HCT116 (cell line): ENCODE results near the gene MTA3. TPM values are rescaled to one million over a fixed set of nuclear protein-coding genes. Genes with fewer than 3 reads are reported as not detected.

Experiments
- ATAC-seq: fragments of 200-7000 bp; cut with Tn5 transposase; 2 replicates; pipeline ENCODE4 v1.9.1; 2020; ENCODE audit warnings: mild to moderate bottlenecking, moderate library complexity
- BruUV-seq: library from RNA; stranded (reverse); fragments of 400-500 nt; replicated peaks from 2 replicates; lab custom pipeline; 2021; lab: Mats Ljungman, UMichigan
- CTCF ChIA-PET: fragments of 300-600 bp; sonication (Branson Sonifier 250); formaldehyde crosslinking; loops from one replicate; lab custom pipeline; 2021; ENCODE audit warnings: antibody characterized with exemption; lab: Charles Lee
- POLR2A ChIA-PET: fragments of 300-600, 350-600 bp; sonication (Branson Sonifier 250); formaldehyde crosslinking; loops from one replicate; lab custom pipeline; 2021; ENCODE audit warnings: antibody characterized with exemption; lab: Charles Lee
- RAD21 ChIA-PET, 2 experiments: fragments of 300-600 bp; sonication (Branson Sonifier 250); formaldehyde crosslinking; loops; one replicate each; lab custom pipeline; 2023; ENCODE audit warnings: low total read pairs in 2 of 2; ENCODE audit not compliant: uncharacterized antibody in 2 of 2, unreplicated experiment in 2 of 2, low non-redundant PET in 1 of 2; lab: Charles Lee
- DNase-seq: peaks from one replicate; pipeline ENCODE4 v3.0.0-alpha.2; 2010; ENCODE audit warnings: low read depth, low spot score
- H2AFZ ChIP-seq: fragments of 200-600 bp; shearing (Covaris generic), sonication (generic); 2 replicates; pipeline ENCODE4 v1.6.1; 2017; ENCODE audit warnings: low read depth, mixed run types, mixed read lengths, antibody characterized with exemption, low read length; ENCODE audit not compliant: poor library complexity, severe bottlenecking
- H3K27ac ChIP-seq: 2 replicates; pipeline ENCODE4 v1.5.1; 2012; ENCODE audit warnings: low read depth, low read length
- H3K27me3 ChIP-seq: fragments of 200-600 bp; sonication (generic); 2 replicates; pipeline ENCODE4 v1.6.1; 2016; ENCODE audit warnings: mixed run types, low read length, mixed read lengths; ENCODE audit not compliant: insufficient read depth
- H3K36me3 ChIP-seq, 2 experiments: fragments of 200-500 bp in 1 of 2; fragments of 200-600 bp in 1 of 2; sonication (Bioruptor generic) in 1 of 2; sonication (generic) in 1 of 2; 2 replicates each; pipeline versions ENCODE4 v1.5.1 to v1.6.1; 2014 to 2016; ENCODE audit warnings: low read length in 2 of 2, inconsistent platforms in 1 of 2, mixed read lengths in 1 of 2, mixed run types in 1 of 2; ENCODE audit not compliant: insufficient read depth in 2 of 2, control insufficient read depth in 1 of 2
- H3K4me1 ChIP-seq, 2 experiments: fragments of 200-600 bp in 1 of 2; sonication (generic) in 1 of 2; 2 replicates each; pipeline versions ENCODE4 v1.5.1 to v1.6.1; 2012 to 2017; ENCODE audit warnings: low read length in 2 of 2, inconsistent platforms in 1 of 2, mild to moderate bottlenecking in 1 of 2, mixed read lengths in 1 of 2, mixed run types in 1 of 2, moderate library complexity in 1 of 2; ENCODE audit not compliant: insufficient read depth in 2 of 2, control insufficient read depth in 1 of 2
- H3K4me2 ChIP-seq: fragments of 200-600 bp; sonication (generic); 2 replicates; pipeline ENCODE4 v1.6.1; 2017; ENCODE audit warnings: mixed run types, low read length, mixed read lengths
- H3K4me3 ChIP-seq, 2 experiments: fragments of 200-600 bp in 1 of 2; sonication (generic) in 1 of 2; replicated peaks in 1 of 2; 2 replicates each; pipeline ENCODE4 v1.5.1; 2011 to 2016; ENCODE audit warnings: low read length in 2 of 2, control low read depth in 1 of 2, low read depth in 1 of 2, mild to moderate bottlenecking in 1 of 2, mixed read lengths in 1 of 2, mixed run types in 1 of 2
- H3K79me2 ChIP-seq: fragments of 200-600 bp; sonication (generic); 2 replicates; pipeline ENCODE4 v1.6.1; 2017; ENCODE audit warnings: mild to moderate bottlenecking, mixed run types, low read length, moderate library complexity, mixed read lengths; ENCODE audit not compliant: insufficient read depth
- H3K9ac ChIP-seq: fragments of 200-600 bp; sonication (generic); 2 replicates; pipeline ENCODE4 v1.6.1; 2016; ENCODE audit warnings: low read length, mixed read lengths
- H3K9me2 ChIP-seq: fragments of 200-600 bp; sonication (generic), shearing (Covaris generic); 2 replicates; pipeline ENCODE4 v1.6.1; 2017; ENCODE audit warnings: mixed run types, mild to moderate bottlenecking, moderate library complexity; ENCODE audit not compliant: insufficient read depth
- H3K9me3 ChIP-seq, 2 experiments: fragments of 200-500 bp in 1 of 2; fragments of 200-600 bp in 1 of 2; sonication (Bioruptor generic) in 1 of 2; sonication (generic) in 1 of 2; 2 replicates each; pipeline ENCODE4 v1.6.1; 2014 to 2017; ENCODE audit warnings: low read length in 2 of 2, mixed read lengths in 2 of 2, inconsistent platforms in 1 of 2, low read depth in 1 of 2, mild to moderate bottlenecking in 1 of 2, mixed run types in 1 of 2, moderate library complexity in 1 of 2; ENCODE audit not compliant: control insufficient read depth in 1 of 2, insufficient read depth in 1 of 2
- H4K20me1 ChIP-seq: fragments of 200-600 bp; sonication (generic), shearing (Covaris generic); 2 replicates; pipeline ENCODE4 v1.6.1; 2017; ENCODE audit warnings: mixed run types, mild to moderate bottlenecking, moderate library complexity; ENCODE audit not compliant: insufficient read depth
- ATF3 ChIP-seq: IDR thresholded peaks from 2 replicates; pipeline ENCODE4 v1.6.1; 2012
- ELF1 ChIP-seq: IDR thresholded peaks from 2 replicates; pipeline ENCODE4 v1.6.1; 2012; ENCODE audit warnings: low read depth, borderline replicate concordance
- EZH2 ChIP-seq: fragments of 200-600 bp; sonication (generic); IDR thresholded peaks from 2 replicates; pipeline ENCODE4 v1.6.1; 2017; ENCODE audit warnings: antibody characterized with exemption, mixed run types
- EZH2phosphoT487 ChIP-seq: fragments of 200-600 bp; IDR thresholded peaks from 2 replicates; pipeline ENCODE4 v1.6.1; 2018; ENCODE audit warnings: antibody characterized with exemption, borderline replicate concordance
- FOSL1 ChIP-seq: IDR thresholded peaks from 2 replicates; pipeline ENCODE4 v1.6.1; 2012; ENCODE audit warnings: low read depth
- POLR2A ChIP-seq: IDR thresholded peaks from 2 replicates; pipeline ENCODE4 v1.7.0; 2011; ENCODE audit warnings: borderline replicate concordance; ENCODE audit not compliant: insufficient read depth, insufficient read length; ENCODE audit errors: extremely low read depth
- POLR2AphosphoS5 ChIP-seq: IDR thresholded peaks from 2 replicates; pipeline ENCODE4 v1.6.1; 2011; ENCODE audit warnings: mild to moderate bottlenecking, low read depth, low read length, moderate library complexity
- RAD21 ChIP-seq: IDR thresholded peaks from 2 replicates; pipeline ENCODE4 v1.6.1; 2012; ENCODE audit warnings: low read depth, mild to moderate bottlenecking
- SIN3A ChIP-seq: IDR thresholded peaks from 2 replicates; pipeline ENCODE4 v1.6.1; 2012; ENCODE audit warnings: low read depth
- SP1 ChIP-seq: IDR thresholded peaks from 2 replicates; pipeline ENCODE4 v1.6.1; 2012; ENCODE audit warnings: low read depth
- SRF ChIP-seq: IDR thresholded peaks from 2 replicates; pipeline ENCODE4 v1.6.1; 2012; ENCODE audit warnings: low read depth
- TCF7L2 ChIP-seq: IDR thresholded peaks from 2 replicates; pipeline ENCODE4 v1.7.0; 2011; ENCODE audit warnings: borderline replicate concordance, inconsistent platforms; ENCODE audit not compliant: insufficient read depth, insufficient read length; ENCODE audit errors: extremely low read depth
- YY1 ChIP-seq: IDR thresholded peaks from 2 replicates; pipeline ENCODE4 v1.6.1; 2011; ENCODE audit warnings: low read length, low read depth, moderate library complexity, mild to moderate bottlenecking; ENCODE audit not compliant: insufficient replicate concordance; ENCODE audit errors: extremely low read depth
- intact Hi-C: fragments of 100-400 bp; cut with micrococcal nuclease; formaldehyde crosslinking; loops from 2 replicates; pipeline ENCODE4 v1.10.0; 2022
- total RNA-seq: library from RNA; stranded (reverse); gene quantifications from one replicate; pipeline ENCODE4 v1.2.1, GENCODE V29; 2021; ENCODE audit not compliant: unreplicated experiment
- TF ChIP-seq, protein P1 (sequence below): IDR thresholded peaks from 2 replicates; pipeline ENCODE4 v1.6.1; 2011; ENCODE audit warnings: mild to moderate bottlenecking, low read length, moderate library complexity; ENCODE audit not compliant: insufficient replicate concordance; ENCODE audit errors: extremely low read depth

MTA3 gene
- total RNA-seq, 1 experiment from 2014 or later: 46.3 TPM

- DNase-seq (no peak), ATAC-seq (no peak)
- H3K36me3 ChIP-seq: no peaks in the 10 kb centered on the region
- H3K9me3 ChIP-seq: peaks cover 0 to 3% of the 10 kb centered on the region in 2 experiments; a peak in 1 of 4 replicates
- no peaks in the 10 kb centered on the region for H3K27me3 ChIP-seq
- ChIA-PET RAD21 (no interaction called here), POLR2A (no interaction called here), CTCF (no interaction called here)
- no peak overlapping the region for H3K9ac ChIP-seq
- H3K79me2 ChIP-seq: no peaks in the 10 kb centered on the region
- H3K4me1 ChIP-seq: no peaks in the 10 kb centered on the region
- H3K27ac ChIP-seq: no peak overlapping the region
- H4K20me1 ChIP-seq: no peaks in the 10 kb centered on the region
- H3K4me3 ChIP-seq: no peak overlapping the region
- H3K9me2 ChIP-seq: no peaks in the 10 kb centered on the region
- intact Hi-C loops: no loop called here
- BruUV-seq: no TSS peak
- no peak for TF ChIP-seq SRF
- no peak for TF ChIP-seq POLR2AphosphoS5
- no peak for TF ChIP-seq ELF1
- TF ChIP-seq TCF7L2: no peak
- TF ChIP-seq FOSL1: no peak
- no peak for TF ChIP-seq SP1
- TF ChIP-seq EZH2phosphoT487: no peak
- TF ChIP-seq SIN3A: no peak
- TF ChIP-seq ATF3: no peak
- no peak for TF ChIP-seq YY1
- no peak for TF ChIP-seq POLR2A
- TF ChIP-seq, protein P1, sequence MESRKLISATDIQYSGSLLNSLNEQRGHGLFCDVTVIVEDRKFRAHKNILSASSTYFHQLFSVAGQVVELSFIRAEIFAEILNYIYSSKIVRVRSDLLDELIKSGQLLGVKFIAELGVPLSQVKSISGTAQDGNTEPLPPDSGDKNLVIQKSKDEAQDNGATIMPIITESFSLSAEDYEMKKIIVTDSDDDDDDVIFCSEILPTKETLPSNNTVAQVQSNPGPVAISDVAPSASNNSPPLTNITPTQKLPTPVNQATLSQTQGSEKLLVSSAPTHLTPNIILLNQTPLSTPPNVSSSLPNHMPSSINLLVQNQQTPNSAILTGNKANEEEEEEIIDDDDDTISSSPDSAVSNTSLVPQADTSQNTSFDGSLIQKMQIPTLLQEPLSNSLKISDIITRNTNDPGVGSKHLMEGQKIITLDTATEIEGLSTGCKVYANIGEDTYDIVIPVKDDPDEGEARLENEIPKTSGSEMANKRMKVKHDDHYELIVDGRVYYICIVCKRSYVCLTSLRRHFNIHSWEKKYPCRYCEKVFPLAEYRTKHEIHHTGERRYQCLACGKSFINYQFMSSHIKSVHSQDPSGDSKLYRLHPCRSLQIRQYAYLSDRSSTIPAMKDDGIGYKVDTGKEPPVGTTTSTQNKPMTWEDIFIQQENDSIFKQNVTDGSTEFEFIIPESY: no peak
- TF ChIP-seq EZH2: no peak
- no peak for TF ChIP-seq RAD21
- no peak overlapping the region for H2AFZ ChIP-seq
- no peak overlapping the region for H3K4me2 ChIP-seq
These were observed 165.4 kb downstream of the MTA3 start for GRCh38 chr2:42733852-42734251.
